PC-9 (cell line): Measurements from ENCODE around the gene USP13.

Experiments
- EZH2 ChIP-seq: fragments of 200-600 bp; sonication (generic); IDR thresholded peaks from 2 replicates; pipeline ENCODE4 v1.8.0; 2017; ENCODE audit warnings: antibody characterized with exemption, low read depth
- TF ChIP-seq, protein P1 (sequence below): fragments of 200-600 bp; sonication (generic); conservative IDR thresholded peaks from 2 replicates; pipeline ENCODE4 v1.6.1; 2017; ENCODE audit warnings: mixed run types, antibody characterized with exemption, mild to moderate bottlenecking, moderate library complexity

DNA sequence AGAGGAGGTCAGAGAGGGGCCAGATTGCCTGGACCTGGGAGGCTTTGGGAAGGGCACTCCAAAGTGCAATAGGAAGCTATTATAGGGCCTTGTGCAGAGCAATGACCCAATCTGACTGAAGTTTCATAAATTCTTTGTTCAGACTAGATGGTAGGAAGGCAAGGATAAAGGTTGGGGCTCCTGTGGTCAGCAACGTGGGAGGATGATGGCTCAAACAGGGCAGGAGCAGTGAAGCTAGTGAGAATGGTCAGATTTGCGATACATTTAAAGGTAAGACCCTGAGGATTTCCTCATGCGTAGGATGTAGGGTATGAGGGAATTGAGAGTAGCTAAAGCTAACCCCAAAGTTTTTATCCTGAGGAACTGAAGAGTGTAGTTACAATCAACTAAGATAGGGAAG, 139.0 kb downstream of the USP13 start:
- TF ChIP-seq EZH2, result no peak
- TF ChIP-seq, protein P1, sequence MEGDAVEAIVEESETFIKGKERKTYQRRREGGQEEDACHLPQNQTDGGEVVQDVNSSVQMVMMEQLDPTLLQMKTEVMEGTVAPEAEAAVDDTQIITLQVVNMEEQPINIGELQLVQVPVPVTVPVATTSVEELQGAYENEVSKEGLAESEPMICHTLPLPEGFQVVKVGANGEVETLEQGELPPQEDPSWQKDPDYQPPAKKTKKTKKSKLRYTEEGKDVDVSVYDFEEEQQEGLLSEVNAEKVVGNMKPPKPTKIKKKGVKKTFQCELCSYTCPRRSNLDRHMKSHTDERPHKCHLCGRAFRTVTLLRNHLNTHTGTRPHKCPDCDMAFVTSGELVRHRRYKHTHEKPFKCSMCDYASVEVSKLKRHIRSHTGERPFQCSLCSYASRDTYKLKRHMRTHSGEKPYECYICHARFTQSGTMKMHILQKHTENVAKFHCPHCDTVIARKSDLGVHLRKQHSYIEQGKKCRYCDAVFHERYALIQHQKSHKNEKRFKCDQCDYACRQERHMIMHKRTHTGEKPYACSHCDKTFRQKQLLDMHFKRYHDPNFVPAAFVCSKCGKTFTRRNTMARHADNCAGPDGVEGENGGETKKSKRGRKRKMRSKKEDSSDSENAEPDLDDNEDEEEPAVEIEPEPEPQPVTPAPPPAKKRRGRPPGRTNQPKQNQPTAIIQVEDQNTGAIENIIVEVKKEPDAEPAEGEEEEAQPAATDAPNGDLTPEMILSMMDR, result no peak
